HEK293 (cell line): ENCODE results near the gene POC5.

Source experiments
- CTCF ChIA-PET: fragments of 350-600 bp; formaldehyde crosslinking; extraction: SDS; loops from one replicate; lab custom pipeline; 2021; ENCODE audit warnings: antibody characterized with exemption; lab: Yijun Ruan, JAX
- POLR2A ChIA-PET: fragments of 300-600 bp; formaldehyde crosslinking; extraction: SDS; loops from one replicate; lab custom pipeline; 2020; ENCODE audit warnings: antibody characterized with exemption, inconsistent platforms; lab: Yijun Ruan, JAX
- H3K27ac ChIP-seq: fragments of 200-500 bp; sonication (Bioruptor generic); 2 replicates; pipeline ENCODE4 v1.5.1; 2014; ENCODE audit warnings: low read depth, low read length, control low read depth, inconsistent platforms; ENCODE audit errors: extremely low read depth
- H3K36me3 ChIP-seq, 2 experiments: fragments of 200-500 bp in 1 of 2; sonication (Bioruptor generic) in 1 of 2; 1 replicate in 1 of 2; 2 replicates in 1 of 2; pipeline ENCODE4 v1.5.1; 2014 to 2017; ENCODE audit warnings: inconsistent platforms in 2 of 2, low read length in 2 of 2; ENCODE audit not compliant: control insufficient read depth in 2 of 2, insufficient read depth in 1 of 2
- H3K4me1 ChIP-seq: fragments of 200-500 bp; sonication (Bioruptor generic); 2 replicates; pipeline ENCODE4 v1.5.1; 2014; ENCODE audit warnings: mild to moderate bottlenecking, low read length, inconsistent platforms; ENCODE audit not compliant: control insufficient read depth, insufficient read depth
- H3K4me3 ChIP-seq: 2 replicates; pipeline ENCODE4 v1.5.1; 2011; ENCODE audit warnings: low read depth, mild to moderate bottlenecking, control low read depth, low read length, moderate library complexity
- H3K9me3 ChIP-seq: fragments of 200-500 bp; sonication (Bioruptor generic); 2 replicates; pipeline ENCODE4 v1.5.1; 2014; ENCODE audit warnings: low read depth, low read length, inconsistent platforms; ENCODE audit not compliant: control insufficient read depth, insufficient read depth
- FEZF1 ChIP-seq: fragments of 450-650 bp; formaldehyde crosslinking; IDR thresholded peaks from 2 replicates; pipeline ENCODE4 v1.5.1; 2016; ENCODE audit warnings: missing biosample characterization, missing genetic modification characterization
- HOXC10 ChIP-seq: sonication (generic); formaldehyde crosslinking; IDR thresholded peaks from 2 replicates; pipeline ENCODE4 v1.8.1; 2023; ENCODE audit warnings: mild to moderate bottlenecking, missing genetic modification reagents
- IKZF3 ChIP-seq: fragments of 450-650 bp; IDR thresholded peaks from 2 replicates; pipeline ENCODE4 v1.5.0; 2018; ENCODE audit warnings: missing biosample characterization, mild to moderate bottlenecking, missing genetic modification characterization, moderate library complexity
- KLF8 ChIP-seq: fragments of 450-650 bp; formaldehyde crosslinking; IDR thresholded peaks from 2 replicates; pipeline ENCODE4 v1.5.1; 2016; ENCODE audit warnings: missing biosample characterization, missing genetic modification characterization
- PRDM1 ChIP-seq: fragments of 450-650 bp; formaldehyde crosslinking; IDR thresholded peaks from 2 replicates; pipeline ENCODE4; 2016; ENCODE audit warnings: missing biosample characterization, missing genetic modification characterization
- ZFP37 ChIP-seq: fragments of 450-650 bp; formaldehyde crosslinking; IDR thresholded peaks from 2 replicates; pipeline ENCODE4 v1.5.1; 2016; ENCODE audit warnings: missing biosample characterization, missing genetic modification characterization
- ZNF169 ChIP-seq: fragments of 450-650 bp; formaldehyde crosslinking; IDR thresholded peaks from 2 replicates; pipeline ENCODE4 v1.5.1; 2016; ENCODE audit warnings: missing biosample characterization, missing genetic modification characterization
- ZNF302 ChIP-seq: fragments of 450-650 bp; formaldehyde crosslinking; IDR thresholded peaks from 2 replicates; pipeline ENCODE4 v1.5.1; 2016; ENCODE audit warnings: missing biosample characterization, missing genetic modification characterization, low read depth
- ZNF335 ChIP-seq: fragments of 450-650 bp; formaldehyde crosslinking; conservative IDR thresholded peaks from 2 replicates; pipeline ENCODE4 v1.5.1; 2016; ENCODE audit warnings: missing biosample characterization, missing genetic modification characterization
- ZNF521 ChIP-seq: fragments of 450-650 bp; formaldehyde crosslinking; IDR thresholded peaks from 2 replicates; pipeline ENCODE4 v1.5.1; 2017; ENCODE audit warnings: missing biosample characterization, mild to moderate bottlenecking, missing genetic modification characterization
- ZNF544 ChIP-seq: fragments of 450-650 bp; formaldehyde crosslinking; IDR thresholded peaks from 2 replicates; pipeline ENCODE4 v1.5.0; 2017; ENCODE audit warnings: missing biosample characterization, missing genetic modification characterization
- ZNF558 ChIP-seq: fragments of 450-650 bp; formaldehyde crosslinking; IDR thresholded peaks from 2 replicates; pipeline ENCODE4 v1.5.1; 2016; ENCODE audit warnings: missing biosample characterization, missing genetic modification characterization
- ZNF560 ChIP-seq: fragments of 450-650 bp; formaldehyde crosslinking; IDR thresholded peaks from 2 replicates; pipeline ENCODE4 v1.5.1; 2017; ENCODE audit warnings: missing biosample characterization, missing genetic modification characterization, borderline replicate concordance
- ZNF585B ChIP-seq: fragments of 450-650 bp; formaldehyde crosslinking; IDR thresholded peaks from 2 replicates; pipeline ENCODE4 v1.5.1; 2016; ENCODE audit warnings: missing biosample characterization, missing genetic modification characterization
- ZNF600 ChIP-seq: fragments of 450-650 bp; formaldehyde crosslinking; IDR thresholded peaks from 2 replicates; pipeline ENCODE4 v1.5.1; 2016; ENCODE audit warnings: missing biosample characterization, missing genetic modification characterization
- ZNF621 ChIP-seq: fragments of 450-650 bp; formaldehyde crosslinking; IDR thresholded peaks from 2 replicates; pipeline ENCODE4 v1.5.1; 2017; ENCODE audit warnings: missing biosample characterization, missing genetic modification characterization
- ZNF707 ChIP-seq: fragments of 450-650 bp; formaldehyde crosslinking; IDR thresholded peaks from 2 replicates; pipeline ENCODE4 v1.5.1; 2016; ENCODE audit warnings: missing biosample characterization, missing genetic modification characterization
- TF ChIP-seq, protein P1 (sequence below): fragments of 450-650 bp; formaldehyde crosslinking; IDR thresholded peaks from 2 replicates; pipeline ENCODE4 v1.5.1; 2016; ENCODE audit warnings: missing biosample characterization, missing genetic modification characterization
- TF ChIP-seq, protein P2 (sequence below): fragments of 450-650 bp; IDR thresholded peaks from 2 replicates; pipeline ENCODE4 v1.5.1; 2018; ENCODE audit warnings: missing biosample characterization, missing genetic modification characterization
- TF ChIP-seq, protein P3 (sequence below): fragments of 450-650 bp; formaldehyde crosslinking; IDR thresholded peaks from 2 replicates; pipeline ENCODE4 v1.5.1; 2016; ENCODE audit warnings: missing biosample characterization, missing genetic modification characterization
- TF ChIP-seq, protein P4 (sequence below): fragments of 450-650 bp; formaldehyde crosslinking; IDR thresholded peaks from 2 replicates; pipeline ENCODE4 v1.5.1; 2016; ENCODE audit warnings: missing biosample characterization, missing genetic modification characterization

The POC5 gene

DNA sequence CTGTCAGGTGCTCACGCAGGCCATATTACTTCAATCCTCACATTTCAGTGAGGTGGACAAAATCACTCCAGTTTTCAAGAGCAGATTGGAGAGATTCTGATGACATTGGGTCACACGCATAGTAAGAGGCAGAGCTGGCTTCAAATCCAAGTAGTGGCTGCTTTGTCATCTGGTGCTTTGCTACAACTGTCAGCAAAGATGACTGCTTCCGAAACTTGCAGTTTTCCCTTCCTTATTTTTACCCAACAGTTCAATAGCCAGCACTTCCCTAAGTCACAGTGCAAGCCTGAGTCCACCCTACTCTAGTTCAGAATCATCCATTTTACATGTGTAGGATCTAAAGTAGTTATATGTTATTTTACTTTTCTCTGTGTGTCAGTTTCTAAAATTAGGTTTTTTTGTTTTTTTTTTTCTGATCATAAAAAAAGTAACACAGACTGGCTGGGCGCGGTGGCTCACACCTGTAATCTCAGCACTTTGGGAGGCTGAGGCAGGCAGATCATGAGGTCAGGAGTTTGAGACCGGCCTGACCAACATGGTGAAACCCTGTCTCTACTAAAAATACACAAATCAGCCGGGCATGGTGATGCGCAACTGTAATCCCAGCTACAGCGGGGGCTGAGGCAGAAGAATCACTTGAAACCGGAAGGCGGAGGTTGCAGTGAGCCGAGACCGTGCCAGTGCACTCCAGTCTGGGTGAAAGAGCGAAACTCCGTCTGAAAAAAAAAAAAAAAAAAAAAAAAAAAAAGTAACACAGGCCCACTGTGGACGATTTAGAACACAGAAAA is 56.4 kb downstream of the POC5 start:
- no peaks in the 10 kb centered on the region for H3K36me3 ChIP-seq
- H3K9me3 ChIP-seq = no peaks in the 10 kb centered on the region
- 0 out of 2 replicates have a peak, but pooled peaks cover 1% of the 10 kb centered on the region for H3K4me1 ChIP-seq
- H3K4me3 ChIP-seq = no peak overlapping the region
- no peak for TF ChIP-seq ZNF560 (tag by site-specific recombination)
- TF ChIP-seq, protein P1, sequence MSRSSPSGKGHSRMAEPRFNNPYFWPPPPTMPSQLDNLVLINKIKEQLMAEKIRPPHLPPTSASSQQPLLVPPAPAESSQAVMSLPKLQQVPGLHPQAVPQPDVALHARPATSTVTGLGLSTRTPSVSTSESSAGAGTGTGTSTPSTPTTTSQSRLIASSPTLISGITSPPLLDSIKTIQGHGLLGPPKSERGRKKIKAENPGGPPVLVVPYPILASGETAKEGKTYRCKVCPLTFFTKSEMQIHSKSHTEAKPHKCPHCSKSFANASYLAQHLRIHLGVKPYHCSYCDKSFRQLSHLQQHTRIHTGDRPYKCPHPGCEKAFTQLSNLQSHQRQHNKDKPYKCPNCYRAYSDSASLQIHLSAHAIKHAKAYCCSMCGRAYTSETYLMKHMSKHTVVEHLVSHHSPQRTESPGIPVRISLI (tag by site-specific recombination) = no peak
- no peak for TF ChIP-seq ZNF621 (tag by site-specific recombination)
- no peak for TF ChIP-seq ZNF707 (tag by site-specific recombination)
- TF ChIP-seq ZNF169 (tag by site-specific recombination) = no peak
- TF ChIP-seq, protein P2, sequence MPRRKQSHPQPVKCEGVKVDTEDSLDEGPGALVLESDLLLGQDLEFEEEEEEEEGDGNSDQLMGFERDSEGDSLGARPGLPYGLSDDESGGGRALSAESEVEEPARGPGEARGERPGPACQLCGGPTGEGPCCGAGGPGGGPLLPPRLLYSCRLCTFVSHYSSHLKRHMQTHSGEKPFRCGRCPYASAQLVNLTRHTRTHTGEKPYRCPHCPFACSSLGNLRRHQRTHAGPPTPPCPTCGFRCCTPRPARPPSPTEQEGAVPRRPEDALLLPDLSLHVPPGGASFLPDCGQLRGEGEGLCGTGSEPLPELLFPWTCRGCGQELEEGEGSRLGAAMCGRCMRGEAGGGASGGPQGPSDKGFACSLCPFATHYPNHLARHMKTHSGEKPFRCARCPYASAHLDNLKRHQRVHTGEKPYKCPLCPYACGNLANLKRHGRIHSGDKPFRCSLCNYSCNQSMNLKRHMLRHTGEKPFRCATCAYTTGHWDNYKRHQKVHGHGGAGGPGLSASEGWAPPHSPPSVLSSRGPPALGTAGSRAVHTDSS (tag by site-specific recombination) = no peak
- TF ChIP-seq KLF8 (tag by site-specific recombination) = no peak
- TF ChIP-seq ZNF521 = no peak
- no peak for TF ChIP-seq ZNF585B (tag by site-specific recombination)
- no peak for TF ChIP-seq FEZF1 (tag by site-specific recombination)
- TF ChIP-seq HOXC10 (CRISPR knock-in tag) = no peak
- POLR2A ChIA-PET = no interaction called here
- CTCF ChIA-PET = no interaction called here
- no peak overlapping the region for H3K27ac ChIP-seq

DNA sequence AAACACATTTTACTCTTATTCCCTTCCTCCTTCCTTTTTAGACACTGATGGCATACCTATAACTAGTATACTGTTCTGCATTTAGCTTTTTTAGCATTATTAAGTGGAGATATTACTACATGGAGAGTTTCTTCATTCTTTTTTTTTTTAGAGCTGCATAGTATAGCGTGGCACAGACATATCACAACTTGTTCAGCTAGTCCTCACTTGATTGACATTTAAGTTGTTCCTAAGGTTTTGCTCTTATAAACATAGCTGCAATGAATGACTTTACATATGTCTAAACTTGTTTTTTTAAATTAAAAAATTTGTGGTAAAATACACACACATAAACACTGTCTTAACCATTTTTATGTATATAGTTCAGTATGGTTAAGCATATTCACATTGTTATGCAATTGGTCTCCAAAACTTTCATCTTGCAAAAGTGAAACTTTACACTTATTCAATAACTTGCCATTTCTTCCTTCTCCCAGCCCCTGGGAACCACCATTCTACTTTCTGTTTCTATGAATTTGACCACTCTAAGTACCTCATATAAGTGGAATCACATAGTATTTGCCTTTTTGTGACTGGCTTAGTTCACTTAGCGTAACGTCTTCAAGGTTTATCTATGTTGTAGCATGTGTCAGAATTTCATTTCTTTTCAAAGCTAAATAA is 57.3 kb downstream of the POC5 start:
- POLR2A ChIA-PET = no interaction called here
- no peaks in the 10 kb centered on the region for H3K9me3 ChIP-seq
- CTCF ChIA-PET = interaction anchor here (0.6 to 0.7 kb wide), 2 partner anchors 11 to 428 kb away, joined by 3 to 5 read pairs; no protein-coding TSS in a partner anchor
- H3K4me1 ChIP-seq = peaks cover 3% of the 10 kb centered on the region; the same call in 1 of the 2 replicates
- no peak overlapping the region for H3K4me3 ChIP-seq
- H3K36me3 ChIP-seq = no peaks in the 10 kb centered on the region
- no peak overlapping the region for H3K27ac ChIP-seq
- TF ChIP-seq ZNF544 (tag by site-specific recombination) (no peak), ZNF302 (tag by site-specific recombination) (no peak), ZNF558 (tag by site-specific recombination) (no peak), PRDM1 (tag by site-specific recombination) (peak; percentile 66)

DNA sequence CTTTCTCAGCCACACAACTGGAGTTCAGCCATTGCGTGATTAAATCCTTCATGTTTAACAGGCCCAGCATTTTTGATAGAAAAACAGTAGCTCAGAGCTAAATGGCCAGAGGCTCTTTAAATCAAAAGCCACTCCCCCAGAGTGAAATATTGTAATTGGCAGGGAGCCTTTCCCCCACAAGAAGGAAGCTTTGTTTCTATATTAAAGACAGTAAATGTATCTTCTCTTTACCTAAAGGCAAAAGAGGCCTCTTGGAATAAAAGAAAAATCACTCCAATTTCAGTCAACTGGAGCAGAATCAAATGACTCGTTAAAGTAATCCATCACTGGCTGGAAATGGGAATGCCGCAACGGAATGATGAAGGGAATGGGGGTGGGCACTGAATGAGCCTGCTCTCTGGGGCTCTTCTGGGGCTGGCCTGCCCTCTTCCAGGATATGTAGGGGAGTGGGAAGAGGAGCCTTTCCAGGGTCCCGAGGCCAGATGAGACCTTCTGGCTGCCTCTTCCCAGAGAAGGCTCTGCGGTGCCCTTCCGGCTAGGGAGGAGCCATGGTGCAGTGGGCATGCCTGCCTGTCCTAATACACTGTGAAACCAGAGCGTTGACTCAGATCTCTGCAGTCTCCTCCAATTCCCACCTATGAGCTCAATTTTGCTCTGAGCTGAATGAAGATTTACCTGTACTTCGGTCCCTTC is 60.8 kb downstream of the POC5 start:
- Histone ChIP-seq H3K36me3 (no peaks in the 10 kb centered on the region), H3K4me1 (peaks cover 3% of the 10 kb centered on the region; the same call in 1 of the 2 replicates), H3K9me3 (no peaks in the 10 kb centered on the region), H3K4me3 (peak overlapping the region; percentile 36), H3K27ac (no peak overlapping the region; the same call in 1 of the 2 replicates)
- ChIA-PET CTCF (interaction anchor here (0.6 to 1.4 kb wide), 4 partner anchors 18 to 606 kb away, joined by 3 to 5 read pairs (median 3); no protein-coding TSS in a partner anchor), POLR2A (interaction anchor here (0.6 to 1.1 kb wide), 3 partner anchors 61 to 320 kb away, joined by 3 to 4 read pairs (median 3); partner anchors contain the start of genes HMGCR and POC5)
- TF ChIP-seq, protein P3, sequence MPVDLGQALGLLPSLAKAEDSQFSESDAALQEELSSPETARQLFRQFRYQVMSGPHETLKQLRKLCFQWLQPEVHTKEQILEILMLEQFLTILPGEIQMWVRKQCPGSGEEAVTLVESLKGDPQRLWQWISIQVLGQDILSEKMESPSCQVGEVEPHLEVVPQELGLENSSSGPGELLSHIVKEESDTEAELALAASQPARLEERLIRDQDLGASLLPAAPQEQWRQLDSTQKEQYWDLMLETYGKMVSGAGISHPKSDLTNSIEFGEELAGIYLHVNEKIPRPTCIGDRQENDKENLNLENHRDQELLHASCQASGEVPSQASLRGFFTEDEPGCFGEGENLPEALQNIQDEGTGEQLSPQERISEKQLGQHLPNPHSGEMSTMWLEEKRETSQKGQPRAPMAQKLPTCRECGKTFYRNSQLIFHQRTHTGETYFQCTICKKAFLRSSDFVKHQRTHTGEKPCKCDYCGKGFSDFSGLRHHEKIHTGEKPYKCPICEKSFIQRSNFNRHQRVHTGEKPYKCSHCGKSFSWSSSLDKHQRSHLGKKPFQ (tag by site-specific recombination) = no peak; the same call in 1 of the 2 replicates
- peak; percentile 45; the same call in 1 of the 2 replicates for TF ChIP-seq ZNF600 (tag by site-specific recombination)
- TF ChIP-seq IKZF3 (tag by site-specific recombination) = peak; percentile 80
- TF ChIP-seq KLF8 (tag by site-specific recombination) = no peak
- TF ChIP-seq, protein P4, sequence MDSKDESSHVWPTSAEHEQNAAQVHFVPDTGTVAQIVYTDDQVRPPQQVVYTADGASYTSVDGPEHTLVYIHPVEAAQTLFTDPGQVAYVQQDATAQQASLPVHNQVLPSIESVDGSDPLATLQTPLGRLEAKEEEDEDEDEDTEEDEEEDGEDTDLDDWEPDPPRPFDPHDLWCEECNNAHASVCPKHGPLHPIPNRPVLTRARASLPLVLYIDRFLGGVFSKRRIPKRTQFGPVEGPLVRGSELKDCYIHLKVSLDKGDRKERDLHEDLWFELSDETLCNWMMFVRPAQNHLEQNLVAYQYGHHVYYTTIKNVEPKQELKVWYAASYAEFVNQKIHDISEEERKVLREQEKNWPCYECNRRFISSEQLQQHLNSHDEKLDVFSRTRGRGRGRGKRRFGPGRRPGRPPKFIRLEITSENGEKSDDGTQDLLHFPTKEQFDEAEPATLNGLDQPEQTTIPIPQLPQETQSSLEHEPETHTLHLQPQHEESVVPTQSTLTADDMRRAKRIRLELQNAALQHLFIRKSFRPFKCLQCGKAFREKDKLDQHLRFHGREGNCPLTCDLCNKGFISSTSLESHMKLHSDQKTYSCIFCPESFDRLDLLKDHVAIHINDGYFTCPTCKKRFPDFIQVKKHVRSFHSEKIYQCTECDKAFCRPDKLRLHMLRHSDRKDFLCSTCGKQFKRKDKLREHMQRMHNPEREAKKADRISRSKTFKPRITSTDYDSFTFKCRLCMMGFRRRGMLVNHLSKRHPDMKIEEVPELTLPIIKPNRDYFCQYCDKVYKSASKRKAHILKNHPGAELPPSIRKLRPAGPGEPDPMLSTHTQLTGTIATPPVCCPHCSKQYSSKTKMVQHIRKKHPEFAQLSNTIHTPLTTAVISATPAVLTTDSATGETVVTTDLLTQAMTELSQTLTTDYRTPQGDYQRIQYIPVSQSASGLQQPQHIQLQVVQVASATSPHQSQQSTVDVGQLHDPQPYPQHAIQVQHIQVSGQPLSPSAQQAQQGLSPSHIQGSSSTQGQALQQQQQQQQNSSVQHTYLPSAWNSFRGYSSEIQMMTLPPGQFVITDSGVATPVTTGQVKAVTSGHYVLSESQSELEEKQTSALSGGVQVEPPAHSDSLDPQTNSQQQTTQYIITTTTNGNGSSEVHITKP (tag by site-specific recombination) = peak; percentile 59; the same call in 1 of the 2 replicates
- TF ChIP-seq ZFP37 (tag by site-specific recombination) = peak; percentile 27; the same call in 1 of the 2 replicates
- peak; percentile 64 for TF ChIP-seq ZNF335 (tag by site-specific recombination)
